GM12878 (cell line): ENCODE data around the gene LCN12. TPM values are rescaled to one million over a fixed set of nuclear protein-coding genes. Genes with fewer than 3 reads are reported as not detected.
A peak's percentile ranks its signal among the peaks of the same experiment; 100 is the strongest.

Experiments
- ATAC-seq: fragments of 200-7000 bp; cut with Tn5 transposase; 3 replicates; pipeline ENCODE4 v1.9.1; 2020; ENCODE audit warnings: mild to moderate bottlenecking, moderate library complexity
- BruUV-seq: library from RNA; stranded (reverse); fragments of 400-500 nt; replicated peaks from 2 replicates; lab custom pipeline; 2021; lab: Mats Ljungman, UMichigan
- CTCF ChIA-PET: fragments of 300-600 bp; sonication (Branson Sonifier 250); formaldehyde crosslinking; extraction: SDS; loops from one replicate; lab custom pipeline; 2021; ENCODE audit warnings: inconsistent platforms; lab: Yijun Ruan, JAX
- POLR2A ChIA-PET: fragments of 350-600 bp; formaldehyde crosslinking; extraction: SDS; loops from one replicate; lab custom pipeline; 2021; ENCODE audit warnings: inconsistent platforms; lab: Charles Lee
- RAD21 ChIA-PET: fragments of 300-600 bp; sonication (Branson Sonifier 250); formaldehyde crosslinking; loops from one replicate; lab custom pipeline; 2023; ENCODE audit warnings: antibody characterized with exemption; ENCODE audit not compliant: unreplicated experiment; lab: Charles Lee
- SMC1A ChIA-PET: fragments of 300-600 bp; sonication (Branson Sonifier 250); formaldehyde crosslinking; loops from one replicate; lab custom pipeline; 2023; ENCODE audit not compliant: unreplicated experiment, uncharacterized antibody; lab: Charles Lee
- DNase-seq: peaks from one replicate; pipeline ENCODE4 v3.0.0-alpha.2; 2011; ENCODE audit warnings: low read depth, low spot score
- FAIRE-seq: peaks from 3 replicates; lab custom pipeline; 2011; peaks lifted over from hg19 to GRCh38; lab: Jason Lieb, UNC
- H2AFZ ChIP-seq: 2 replicates; pipeline ENCODE4 v1.6.0; 2011; ENCODE audit warnings: low read depth, low read length, control low read depth; ENCODE audit not compliant: control insufficient read depth
- H3K27ac ChIP-seq: 2 replicates; pipeline ENCODE4 v1.5.1; 2011; ENCODE audit warnings: control low read depth; ENCODE audit not compliant: control insufficient read depth, insufficient read depth
- H3K27me3 ChIP-seq, 2 experiments: replicated peaks in 1 of 2; 2 replicates each; pipeline versions ENCODE4 v1.6.0 to v1.6.1; 2011; ENCODE audit warnings: low read length in 1 of 2; ENCODE audit not compliant: control insufficient read depth in 2 of 2, insufficient read depth in 2 of 2
- H3K36me3 ChIP-seq, 2 experiments: 2 replicates each; pipeline ENCODE4 v1.5.1; 2011; ENCODE audit warnings: low read length in 1 of 2; ENCODE audit not compliant: control insufficient read depth in 2 of 2, insufficient read depth in 2 of 2
- H3K4me1 ChIP-seq: 2 replicates; pipeline ENCODE4 v1.6.1; 2011; ENCODE audit warnings: mild to moderate bottlenecking, low read length, moderate library complexity, mixed read lengths; ENCODE audit not compliant: control insufficient read depth, insufficient read depth
- H3K4me2 ChIP-seq: 2 replicates; pipeline ENCODE4 v1.6.0; 2011; ENCODE audit warnings: control low read depth; ENCODE audit not compliant: control insufficient read depth, insufficient read depth
- H3K4me3 ChIP-seq: fragments of 200-600 bp; sonication (generic); 2 replicates; pipeline ENCODE4 v1.5.1; 2016
- H3K79me2 ChIP-seq: 2 replicates; pipeline ENCODE4 v1.6.0; 2011; ENCODE audit warnings: low read length; ENCODE audit not compliant: control insufficient read depth, insufficient read depth
- H3K9ac ChIP-seq: 2 replicates; pipeline ENCODE4 v1.8.0; 2011; ENCODE audit warnings: low read length, control low read depth, mixed read lengths; ENCODE audit not compliant: control insufficient read depth, insufficient read depth
- H3K9me3 ChIP-seq: replicated peaks from 3 replicates; pipeline ENCODE4 v1.5.1; 2011; ENCODE audit warnings: mild to moderate bottlenecking, low read length; ENCODE audit not compliant: control insufficient read depth, insufficient read depth
- H4K20me1 ChIP-seq: 2 replicates; pipeline ENCODE4 v1.6.0; 2011; ENCODE audit not compliant: control insufficient read depth, insufficient read depth
- CBX5 ChIP-seq: sonication (generic); IDR thresholded peaks from 2 replicates; pipeline ENCODE4 v1.6.1; 2016; ENCODE audit warnings: low read depth, moderate library complexity, mild to moderate bottlenecking, inconsistent platforms
- CREM ChIP-seq: IDR thresholded peaks from 2 replicates; pipeline ENCODE4 v1.6.1; 2014; ENCODE audit warnings: antibody characterized with exemption, low read depth
- CTCF ChIP-seq, 3 experiments: IDR thresholded peaks in 2 of 3; conservative IDR thresholded peaks in 1 of 3; 2 replicates each; pipeline ENCODE4 v1.5.1; 2011; ENCODE audit warnings: low read depth in 3 of 3, low read length in 3 of 3, mild to moderate bottlenecking in 3 of 3, control low read depth in 2 of 3, moderate library complexity in 2 of 3, inconsistent platforms in 1 of 3, mixed read lengths in 1 of 3; ENCODE audit not compliant: control insufficient read depth in 2 of 3, insufficient read depth in 1 of 3; ENCODE audit errors: extremely low read depth in 1 of 3
- HDAC2 ChIP-seq: fragments of 200-600 bp; sonication (generic); IDR thresholded peaks from 2 replicates; pipeline ENCODE4 v1.6.1; 2017
- KLF5 ChIP-seq: fragments of 450-650 bp; IDR thresholded peaks from 2 replicates; pipeline ENCODE4 v1.6.1; 2014; ENCODE audit warnings: mild to moderate bottlenecking; ENCODE audit not compliant: partially characterized antibody
- LARP7 ChIP-seq: fragments of 450-650 bp; IDR thresholded peaks from 2 replicates; pipeline ENCODE4 v1.6.1; 2017; ENCODE audit warnings: mild to moderate bottlenecking
- NR2C2 ChIP-seq: IDR thresholded peaks from 2 replicates; pipeline ENCODE4 v1.6.1; 2011; ENCODE audit warnings: borderline replicate concordance, low read depth; ENCODE audit not compliant: control insufficient read depth, insufficient read length
- POLR2A ChIP-seq: IDR thresholded peaks from 2 replicates; pipeline ENCODE4 v1.6.1; 2011; ENCODE audit warnings: low read depth, mild to moderate bottlenecking, low read length
- RBBP5 ChIP-seq: fragments of 200-600 bp; sonication (generic); conservative IDR thresholded peaks from 2 replicates; pipeline ENCODE4 v1.6.1; 2016
- SP1 ChIP-seq: IDR thresholded peaks from one replicate; pipeline ENCODE4 v1.6.1; 2011; ENCODE audit warnings: low read depth, low read length
- SUPT20H ChIP-seq: IDR thresholded peaks from 2 replicates; pipeline ENCODE4 v1.6.1; 2011; ENCODE audit warnings: low read depth, mild to moderate bottlenecking, low read length, moderate library complexity, borderline replicate concordance; ENCODE audit not compliant: control insufficient read depth
- TCF3 ChIP-seq: IDR thresholded peaks from 2 replicates; pipeline ENCODE4 v1.6.1; 2012; ENCODE audit warnings: low read depth, mild to moderate bottlenecking, low read length, borderline replicate concordance; ENCODE audit not compliant: insufficient read depth
- YBX1 ChIP-seq: fragments of 450-650 bp; IDR thresholded peaks from 2 replicates; pipeline ENCODE4 v1.6.1; 2016; ENCODE audit warnings: antibody characterized with exemption
- WGBS: methylation state at CpG from one replicate; pipeline ENCODE4 v1.1.6; 2016; ENCODE audit warnings: low lambda C conversion rate; ENCODE audit not compliant: insufficient replicate concordance, insufficient coverage; ENCODE audit errors: missing lambda C conversion rate; 5-methylcytosine and 5-hydroxymethylcytosine counted together
- in situ Hi-C: fragments of 300-500 bp; cut with MboI; formaldehyde crosslinking; loops from 9 replicates; pipeline ENCODE4 v1.14.3; 2018; ENCODE audit warnings: mixed read lengths
- intact Hi-C: fragments of 100-400 bp; cut with micrococcal nuclease; formaldehyde crosslinking; loops from one replicate; pipeline ENCODE4 v1.14.2; 2022; ENCODE audit not compliant: unreplicated experiment
- polyA plus RNA-seq, 11 experiments: library from polyadenylated mRNA; depleted of rRNA in 4 of 11; unstranded in 6 of 11; stranded (reverse) in 5 of 11; fragments of >200 nt; fragmentation: Nextera tagmentation in 4 of 11; fragmentation: Illumina TruSeq in 1 of 11; extraction: Ambion mirVana in 4 of 11; extraction: Trizol in 1 of 11; gene quantifications; 1 replicate in 1 of 11; 2 replicates in 10 of 11; pipeline versions ENCODE4 v1.2.1 to v1.2.3, GENCODE V29; 2011 to 2016; ENCODE audit warnings: inconsistent platforms in 2 of 11, missing spikeins in 2 of 11, low read depth in 1 of 11
- total RNA-seq, 4 experiments: library from RNA; depleted of rRNA in 3 of 4; stranded (reverse); fragments of >200 nt in 3 of 4; fragmentation: Illumina TruSeq in 1 of 4; extraction: Trizol in 1 of 4; gene quantifications; 2 replicates each; pipeline versions ENCODE4 v1.2.1 to v1.2.3, GENCODE V29; 2013 to 2021
- TF ChIP-seq, protein P1 (sequence below): fragments of 450-650 bp; IDR thresholded peaks from 2 replicates; pipeline ENCODE4 v1.6.1; 2017; ENCODE audit warnings: antibody characterized with exemption, mild to moderate bottlenecking, moderate library complexity

Gene LCN12
- total and polyA plus RNA-seq, 10 of the 15 experiments (the other 5 are each of a cell fraction or from before 2014, with no cell fraction given), result 0.06 to 0.64 (median 0.40) TPM; not detected in 3

DNA sequence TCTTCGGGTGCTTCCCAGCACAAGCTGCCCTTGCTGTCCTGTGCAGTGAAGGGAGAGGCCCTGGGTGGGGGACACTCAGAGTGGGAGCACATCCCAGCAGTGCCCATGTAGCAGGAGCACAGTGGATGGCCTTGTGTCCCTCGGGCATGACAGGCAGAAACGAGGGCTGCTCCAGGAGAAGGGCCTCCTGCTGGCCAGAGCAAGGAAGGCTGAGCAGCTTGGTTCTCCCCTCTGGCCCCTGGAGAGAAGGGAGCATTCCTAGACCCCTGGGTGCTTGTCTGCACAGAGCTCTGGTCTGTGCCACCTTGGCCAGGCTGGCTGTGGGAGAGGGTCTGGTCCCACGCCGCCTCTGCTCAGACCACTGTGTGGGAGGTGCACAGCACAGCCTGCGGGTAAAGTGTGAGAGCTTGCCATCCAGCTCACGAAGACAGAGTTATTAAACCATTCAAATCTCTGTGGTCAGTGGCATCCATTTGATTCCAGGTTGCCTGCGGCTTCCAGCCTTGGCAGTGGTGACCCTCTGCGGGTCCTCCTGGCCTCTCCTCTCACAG is 25.8 kb upstream of the LCN12 start:
- Histone ChIP-seq H3K4me3 (no peak overlapping the region), H3K79me2 (no peaks in the 10 kb centered on the region), H3K4me1 (no peaks in the 10 kb centered on the region), H3K9me3 (no peaks in the 10 kb centered on the region), H3K27ac (no peak overlapping the region), H3K27me3 (no peaks in the 10 kb centered on the region), H3K36me3 (peaks cover 23 to 25% of the 10 kb centered on the region in 2 experiments), H3K9ac (no peak overlapping the region), H4K20me1 (no peaks in the 10 kb centered on the region), H2AFZ (no peak overlapping the region), H3K4me2 (no peak overlapping the region)
- 85% methylated on average over 9 of the region's 9 CpGs for WGBS
- peak in 2 of 3 experiments; percentile 3 to 7; a peak in 2 of 6 replicates for TF ChIP-seq CTCF (IDR thresholded peaks at IDR 0.05 in 2 of 3, conservative IDR thresholded peaks at IDR 0.05 in 1 of 3; ENCODE audit: control insufficient read depth in 2 of 3, extremely low read depth in 1 of 3, insufficient read depth in 1 of 3, low read depth in 3 of 3, low read length in 3 of 3)
- no peak for TF ChIP-seq KLF5
- TF ChIP-seq TCF3, result no peak
- CTCF ChIA-PET, result interaction anchor here (0.7 kb wide), 1 partner anchor 84 kb away, joined by 3 read pairs; the partner anchor contains the start of gene AJM1
- RAD21 ChIA-PET, result no interaction called here
- in situ Hi-C loops, result no loop called here
- no TSS peak for BruUV-seq
- ATAC-seq (peak; percentile 48), FAIRE-seq (no peak), DNase-seq (no peak)
- intact Hi-C loops, result no loop called here
- SMC1A ChIA-PET, result no interaction called here
- POLR2A ChIA-PET, result no interaction called here

GRCh38 chr9:136926749-136927148 is 25.3 kb upstream of the LCN12 start:
- Histone ChIP-seq H3K9ac (no peak overlapping the region), H4K20me1 (no peaks in the 10 kb centered on the region), H3K27me3 (no peaks in the 10 kb centered on the region), H3K27ac (no peak overlapping the region), H3K4me1 (no peaks in the 10 kb centered on the region), H2AFZ (no peak overlapping the region), H3K36me3 (peaks cover 21 to 23% of the 10 kb centered on the region in 2 experiments), H3K9me3 (no peaks in the 10 kb centered on the region), H3K4me3 (no peak overlapping the region), H3K79me2 (no peaks in the 10 kb centered on the region), H3K4me2 (no peak overlapping the region)
- DNase-seq, result no peak
- ChIA-PET CTCF (interaction anchor here (0.7 to 0.9 kb wide), 2 partner anchors 10 to 85 kb away, joined by 3 read pairs; partner anchors contain the start of gene AJM1), POLR2A (no interaction called here), SMC1A (no interaction called here), RAD21 (no interaction called here)
- no TSS peak for BruUV-seq
- FAIRE-seq, result no peak
- in situ Hi-C loops, result no loop called here
- intact Hi-C loops, result no loop called here
- no peak for ATAC-seq
- 99% methylated on average over 13 of the region's 13 CpGs for WGBS
- TF ChIP-seq YBX1 (no peak), CREM (no peak), CBX5 (no peak), LARP7 (no peak), RBBP5 (no peak), NR2C2 (no peak), HDAC2 (no peak), SP1 (no peak), POLR2A (no peak), SUPT20H (no peak)
- TF ChIP-seq, protein P1, sequence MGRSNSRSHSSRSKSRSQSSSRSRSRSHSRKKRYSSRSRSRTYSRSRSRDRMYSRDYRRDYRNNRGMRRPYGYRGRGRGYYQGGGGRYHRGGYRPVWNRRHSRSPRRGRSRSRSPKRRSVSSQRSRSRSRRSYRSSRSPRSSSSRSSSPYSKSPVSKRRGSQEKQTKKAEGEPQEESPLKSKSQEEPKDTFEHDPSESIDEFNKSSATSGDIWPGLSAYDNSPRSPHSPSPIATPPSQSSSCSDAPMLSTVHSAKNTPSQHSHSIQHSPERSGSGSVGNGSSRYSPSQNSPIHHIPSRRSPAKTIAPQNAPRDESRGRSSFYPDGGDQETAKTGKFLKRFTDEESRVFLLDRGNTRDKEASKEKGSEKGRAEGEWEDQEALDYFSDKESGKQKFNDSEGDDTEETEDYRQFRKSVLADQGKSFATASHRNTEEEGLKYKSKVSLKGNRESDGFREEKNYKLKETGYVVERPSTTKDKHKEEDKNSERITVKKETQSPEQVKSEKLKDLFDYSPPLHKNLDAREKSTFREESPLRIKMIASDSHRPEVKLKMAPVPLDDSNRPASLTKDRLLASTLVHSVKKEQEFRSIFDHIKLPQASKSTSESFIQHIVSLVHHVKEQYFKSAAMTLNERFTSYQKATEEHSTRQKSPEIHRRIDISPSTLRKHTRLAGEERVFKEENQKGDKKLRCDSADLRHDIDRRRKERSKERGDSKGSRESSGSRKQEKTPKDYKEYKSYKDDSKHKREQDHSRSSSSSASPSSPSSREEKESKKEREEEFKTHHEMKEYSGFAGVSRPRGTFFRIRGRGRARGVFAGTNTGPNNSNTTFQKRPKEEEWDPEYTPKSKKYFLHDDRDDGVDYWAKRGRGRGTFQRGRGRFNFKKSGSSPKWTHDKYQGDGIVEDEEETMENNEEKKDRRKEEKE, result no peak
